CD4-positive, alpha-beta T cell treated with Interleukin-1 beta for 1 hour (primary cell): ENCODE results near the gene GAB2.
"Not testable (repeated sequence)": the region's sequence is repeated elsewhere in the genome, so short reads cannot be mapped to it uniquely, and the experiment has no call there.

ENCODE experiments used
- DNase-seq, 2 donors: peaks; one replicate each; pipeline ENCODE4 v3.0.0-alpha.2; 2020 to 2022

Gene GAB2

GRCh38 chr11:78237293-78238046 is 180.2 kb downstream of the GAB2 start:
- DNase-seq, result no peak

DNA sequence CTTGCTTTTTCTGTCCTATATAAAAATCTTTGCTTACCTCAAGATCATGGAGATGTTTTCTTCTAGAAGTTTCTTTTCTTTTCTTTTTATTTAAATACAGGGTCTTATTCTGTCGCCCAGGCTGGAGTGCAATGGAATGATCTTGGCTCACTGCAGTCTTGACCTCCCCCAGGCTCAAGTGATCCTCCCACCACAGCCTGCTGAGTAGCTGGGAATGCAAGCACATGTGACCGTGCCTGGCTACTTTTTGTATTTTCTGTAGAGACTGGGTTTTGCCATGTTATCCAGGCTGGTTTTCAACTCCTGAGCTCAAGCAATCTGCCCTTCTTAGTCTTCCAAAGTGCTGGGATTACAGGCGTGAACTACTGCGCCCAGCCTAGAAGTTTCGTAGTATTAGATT is 183.6 kb downstream of the GAB2 start:
- DNase-seq, result no peak

DNA sequence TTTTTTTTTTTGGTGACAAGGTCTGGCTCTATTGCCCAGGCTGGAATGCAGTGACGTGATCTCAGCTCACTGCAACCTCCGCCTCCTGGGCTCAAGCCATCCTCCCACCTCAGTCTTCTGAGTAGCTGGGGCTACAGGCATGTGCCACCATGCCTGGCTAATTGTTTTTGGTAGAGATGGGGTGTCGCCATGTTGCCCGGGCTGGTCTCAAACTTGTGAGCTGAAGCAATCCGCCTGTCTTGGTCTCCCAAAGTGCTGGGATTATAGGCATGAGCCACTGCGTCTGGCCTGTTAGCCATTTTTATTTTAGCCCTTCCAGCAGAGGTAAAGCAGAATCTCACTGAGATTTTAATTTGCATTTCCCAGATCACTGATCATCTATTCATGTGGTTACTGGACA is 184.6 kb downstream of the GAB2 start:
- not testable (repeated sequence) for DNase-seq

- DNase-seq, result no peak
Measured at GRCh38 chr11:78231962-78232501, 185.6 kb downstream of the GAB2 start.

DNA sequence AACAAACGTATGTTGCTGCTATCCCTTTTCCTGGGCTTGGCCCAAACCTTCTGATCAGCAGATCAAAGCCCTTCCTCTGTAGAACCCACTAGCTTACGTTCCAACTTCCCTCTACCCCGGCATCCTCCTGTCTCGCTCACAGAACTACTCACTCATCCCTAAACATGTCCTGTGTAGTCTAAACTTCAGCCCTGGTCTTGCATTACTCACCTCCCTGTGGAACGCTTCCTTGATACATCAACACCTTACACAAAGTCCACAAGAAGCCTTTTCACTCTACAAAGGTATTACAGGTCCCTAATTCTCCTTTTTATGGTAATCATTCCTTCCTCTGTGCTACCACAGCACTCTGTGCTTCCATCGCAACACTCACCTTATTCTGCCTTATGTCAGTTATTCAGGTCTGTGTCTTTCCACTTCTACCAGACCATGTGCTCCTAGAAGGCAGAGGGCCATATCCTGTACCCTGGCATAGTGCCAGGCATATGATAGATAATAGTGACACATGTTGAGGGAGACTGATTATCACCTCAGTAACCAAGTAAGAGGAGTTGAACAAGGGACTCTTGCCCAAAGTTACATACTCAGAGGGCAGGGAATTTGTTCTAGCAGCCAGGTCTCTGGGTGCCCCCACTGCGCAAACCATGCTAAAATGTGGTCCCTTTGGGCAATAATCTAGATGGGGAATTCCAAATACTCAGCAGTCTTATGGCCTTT is 187.3 kb downstream of the GAB2 start:
- no peak for DNase-seq

- DNase-seq, result no peak
Measured at GRCh38 chr11:78229106-78229505, 188.5 kb downstream of the GAB2 start.

- peak; percentile 20 to 32 for DNase-seq
Measured at GRCh38 chr11:78228467-78228866, 189.2 kb downstream of the GAB2 start.

DNA sequence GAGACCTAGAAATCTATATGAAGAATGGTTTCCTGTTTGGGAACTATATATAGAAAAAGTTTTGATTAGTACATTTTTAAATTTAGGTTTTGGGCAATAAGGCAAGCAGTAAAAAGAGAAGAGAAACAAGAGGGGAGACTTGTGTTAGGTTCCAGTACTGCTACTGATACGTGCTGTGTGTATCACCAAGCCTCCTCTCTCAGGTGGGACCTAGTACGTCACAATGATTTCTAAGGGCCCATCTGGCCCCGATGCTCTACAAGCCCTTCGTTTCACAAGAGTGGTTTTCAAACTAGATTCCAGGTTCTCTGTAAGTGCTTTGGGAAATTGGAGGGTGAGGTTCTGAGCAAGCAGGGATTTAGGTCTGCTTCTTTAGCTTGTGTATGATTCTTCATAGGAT is 189.7 kb downstream of the GAB2 start:
- DNase-seq, result no peak

- DNase-seq, result no peak
Measured at GRCh38 chr11:78226684-78227680, 190.6 kb downstream of the GAB2 start.

DNA sequence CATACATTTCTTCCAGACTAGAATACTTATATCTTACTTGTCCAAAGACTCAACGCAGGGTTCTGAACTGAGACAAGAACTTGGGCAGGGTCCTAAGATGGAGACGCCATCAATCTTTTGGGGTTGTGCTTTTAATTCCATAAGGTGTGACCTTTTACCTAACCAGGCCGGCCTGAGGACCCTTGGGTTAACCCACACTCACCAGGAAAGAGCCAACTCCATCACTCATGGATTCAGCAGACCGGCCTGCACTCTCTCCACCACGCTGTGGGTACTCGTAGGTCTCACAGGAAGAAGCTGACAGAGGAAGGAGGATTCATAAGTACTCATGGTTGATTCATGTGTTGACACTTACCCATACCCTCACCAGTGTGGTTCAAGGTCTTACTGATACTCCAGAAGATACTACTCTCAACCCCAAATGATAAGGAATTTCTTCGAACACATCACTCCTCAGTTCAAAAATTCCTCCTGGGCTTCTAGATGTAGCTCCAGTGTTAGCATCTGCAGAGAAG is 192.7 kb downstream of the GAB2 start:
- no peak for DNase-seq

GRCh38 chr11:78224506-78224905 is 193.1 kb downstream of the GAB2 start:
- no peak for DNase-seq

- peak in 1 of 2 donors; percentile 14 for DNase-seq
Measured at GRCh38 chr11:78223320-78223954, 194.2 kb downstream of the GAB2 start.

- DNase-seq, result not testable (repeated sequence)
Measured at GRCh38 chr11:78222726-78223125, 194.9 kb downstream of the GAB2 start.

DNA sequence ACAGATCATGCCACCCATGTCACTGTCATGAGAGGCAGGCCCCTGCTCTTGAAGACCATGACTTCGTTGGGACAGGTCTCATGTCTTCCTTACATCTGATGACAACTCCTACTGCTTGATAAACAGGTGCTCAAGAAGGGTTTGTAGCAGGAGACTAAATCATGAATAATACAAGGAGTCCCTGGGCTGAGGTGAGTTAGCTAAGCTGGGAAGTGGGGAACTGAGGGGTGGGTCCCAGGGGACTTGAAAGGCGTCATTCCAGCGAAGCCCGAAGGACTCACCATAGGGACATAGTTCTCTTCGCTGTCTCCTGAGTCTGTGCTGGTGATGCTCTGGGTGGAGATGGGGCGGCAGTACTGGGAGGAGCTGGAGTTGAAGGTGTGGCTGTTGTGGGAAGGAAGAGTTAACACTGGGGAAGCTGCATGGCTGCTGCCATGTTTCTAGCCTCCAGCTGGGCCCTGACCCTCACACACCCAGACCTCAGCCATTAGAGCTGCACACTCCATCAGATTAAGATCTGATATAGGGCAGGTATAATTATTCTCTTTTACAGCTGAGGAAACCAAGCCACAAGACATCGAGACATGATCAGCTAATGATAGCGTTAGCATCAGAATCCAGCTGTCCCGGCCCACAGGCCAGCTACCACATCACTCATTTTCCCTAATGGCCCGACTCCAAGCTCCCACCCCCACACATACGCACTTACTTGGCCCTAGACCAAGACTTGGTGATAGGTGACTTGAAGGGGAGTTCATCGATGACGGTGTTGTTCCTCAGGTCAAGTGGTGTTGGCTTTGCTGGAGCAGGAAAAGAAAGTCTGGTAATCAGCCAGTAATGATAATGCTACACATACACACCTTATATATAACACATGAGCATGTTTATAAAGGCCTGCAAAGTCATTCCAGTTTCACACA is 196.0 kb downstream of the GAB2 start:
- no peak for DNase-seq

DNA sequence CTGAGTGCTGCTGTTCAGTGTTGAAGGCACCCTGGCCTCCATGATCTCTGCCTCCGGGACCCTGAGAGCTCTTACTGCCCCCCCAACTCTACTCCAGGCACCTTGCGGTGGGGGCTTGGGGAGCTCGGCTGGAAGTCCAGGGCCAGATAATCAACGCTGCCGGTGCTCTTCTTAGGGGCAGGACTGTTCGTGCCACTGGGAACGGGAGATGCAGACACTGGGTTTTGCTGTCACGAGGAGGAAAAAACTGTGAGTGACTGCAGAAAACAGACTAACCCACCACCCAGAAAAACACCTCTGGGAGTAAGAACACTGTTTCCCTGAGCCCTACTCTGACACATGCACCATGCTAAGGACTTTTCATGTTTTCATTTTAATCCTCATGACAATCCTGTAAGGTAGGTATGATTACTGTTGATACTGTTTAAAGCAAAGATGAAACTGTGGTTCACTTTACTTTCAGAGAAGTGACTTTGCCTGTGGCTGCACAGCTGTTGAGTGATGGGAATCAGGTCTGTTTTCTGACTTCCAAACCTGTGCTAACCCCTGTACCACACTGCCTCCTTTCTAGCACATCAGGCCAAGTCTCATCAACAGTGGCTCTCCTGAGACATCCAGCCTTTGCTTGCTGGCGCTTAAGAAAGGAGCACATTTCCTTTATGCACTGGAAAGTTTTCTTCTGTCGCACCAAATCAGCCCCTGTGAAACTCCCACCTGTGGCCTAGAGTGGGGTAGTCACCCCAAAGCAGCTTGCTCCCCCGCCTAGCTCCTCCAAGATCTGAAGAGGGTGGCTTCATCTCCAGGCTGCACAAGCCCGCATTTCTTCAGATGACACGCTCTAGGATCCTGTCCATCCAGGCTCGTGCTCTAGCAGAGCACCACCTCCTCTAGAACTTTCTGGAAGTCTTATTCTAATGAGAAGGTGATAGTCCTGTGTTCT is 197.1 kb downstream of the GAB2 start:
- DNase-seq, result no peak

DNA sequence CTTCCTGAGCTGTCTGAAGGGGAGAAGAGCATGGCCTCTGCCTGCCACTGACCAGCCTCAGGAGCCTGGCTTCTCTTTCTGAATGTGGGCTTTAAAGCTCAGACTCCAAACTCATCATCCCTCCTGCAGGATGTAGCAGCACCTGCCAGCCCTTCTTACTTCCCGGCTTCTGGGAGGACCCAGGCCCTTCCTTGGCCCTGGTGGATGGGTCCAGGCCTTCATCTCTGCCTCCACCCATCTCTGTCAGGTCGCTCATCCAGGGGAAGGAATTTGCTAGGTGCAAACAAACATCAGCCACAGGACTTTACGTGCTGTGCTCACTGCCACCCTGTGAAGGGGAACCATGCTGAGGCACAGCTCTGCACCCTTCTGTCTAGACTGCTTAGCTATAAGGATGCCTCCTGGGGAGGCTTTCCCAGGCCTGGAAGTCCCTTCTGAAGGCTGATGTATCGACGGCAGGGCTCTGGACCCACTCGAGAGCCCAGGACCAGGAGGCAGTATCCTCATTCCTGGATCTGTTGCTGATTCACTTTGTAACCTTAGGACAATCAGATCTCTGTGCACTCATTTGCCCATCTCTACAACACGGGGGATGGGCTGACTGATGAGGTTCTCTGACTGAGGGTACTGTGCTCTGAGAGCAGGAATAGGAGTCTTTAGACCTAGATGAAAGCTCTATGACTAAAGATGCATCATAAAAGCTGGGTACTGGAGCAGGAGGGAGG is 198.0 kb downstream of the GAB2 start:
- no peak for DNase-seq

- DNase-seq, result no peak
Measured at GRCh38 chr11:78218707-78219492, 198.7 kb downstream of the GAB2 start.
